Endodermal cell (in vitro differentiated cells): ENCODE data around the gene KCTD7. TPM values are rescaled to one million over a fixed set of nuclear protein-coding genes. Genes with fewer than 3 reads are reported as not detected.
"Not testable (repeated sequence)": the region's sequence is repeated elsewhere in the genome, so short reads cannot be mapped to it uniquely, and the experiment has no call there.

Source experiments
- DNase-seq: peaks from one replicate; pipeline ENCODE4 v3.0.0-alpha.2; 2017
- H3K27ac ChIP-seq: 2 replicates; pipeline ENCODE4 v1.5.1; 2013; ENCODE audit warnings: mild to moderate bottlenecking, low read depth, low read length, moderate library complexity
- H3K27me3 ChIP-seq: 2 replicates; pipeline ENCODE4 v1.6.1; 2013; ENCODE audit warnings: mild to moderate bottlenecking, low read length, moderate library complexity; ENCODE audit not compliant: insufficient read depth, control insufficient read depth, poor library complexity, severe bottlenecking
- H3K36me3 ChIP-seq: 2 replicates; pipeline ENCODE4 v1.7.0; 2013; ENCODE audit warnings: mild to moderate bottlenecking, low read length, moderate library complexity; ENCODE audit not compliant: control insufficient read depth, insufficient read depth
- H3K4me1 ChIP-seq: one replicate; pipeline ENCODE4 v1.7.0; 2013; ENCODE audit warnings: low read length; ENCODE audit not compliant: control insufficient read depth, insufficient read depth
- H3K4me3 ChIP-seq: 2 replicates; pipeline ENCODE4 v1.5.1; 2013; ENCODE audit warnings: mild to moderate bottlenecking, low read length, moderate library complexity
- H3K9ac ChIP-seq: 2 replicates; pipeline ENCODE4 v1.6.1; 2013; ENCODE audit warnings: mild to moderate bottlenecking, low read length, moderate library complexity; ENCODE audit not compliant: poor library complexity, severe bottlenecking; ENCODE audit errors: extremely low read depth
- H3K9me3 ChIP-seq: 2 replicates; pipeline ENCODE4 v1.6.1; 2013; ENCODE audit warnings: mild to moderate bottlenecking, low read length, moderate library complexity; ENCODE audit not compliant: control insufficient read depth
- H3K27ac Mint-ChIP-seq: 2 replicates; pipeline ENCODE4 v1.8.0; 2020; ENCODE audit warnings: mixed read lengths
- H3K27me3 Mint-ChIP-seq: 2 replicates; pipeline ENCODE4 v1.8.0; 2021; ENCODE audit warnings: mild to moderate bottlenecking, mixed read lengths; ENCODE audit not compliant: insufficient read depth
- H3K36me3 Mint-ChIP-seq: 2 replicates; pipeline ENCODE4 v1.8.0; 2020; ENCODE audit warnings: low read depth, mixed read lengths
- H3K4me1 Mint-ChIP-seq: 2 replicates; pipeline ENCODE4 v1.8.0; 2020; ENCODE audit warnings: mixed read lengths
- H3K4me3 Mint-ChIP-seq: 2 replicates; pipeline ENCODE4 v1.8.0; 2020; ENCODE audit warnings: mild to moderate bottlenecking, moderate library complexity, mixed read lengths
- H3K9me3 Mint-ChIP-seq: 2 replicates; pipeline ENCODE4 v1.8.0; 2020; ENCODE audit warnings: mild to moderate bottlenecking, mixed read lengths
- CTCF ChIP-seq: fragments of 200-600 bp; sonication (generic); conservative IDR thresholded peaks from 2 replicates; pipeline ENCODE4 v1.5.0; 2021; ENCODE audit warnings: antibody characterized with exemption, mild to moderate bottlenecking
- WGBS, 2 experiments: methylation state at CpG; one replicate each; pipeline versions ENCODE4 v1.1.5 to v1.1.7; 2013; ENCODE audit warnings: missing lambda C conversion rate in 2 of 2, mixed read lengths in 1 of 2; ENCODE audit not compliant: insufficient coverage in 1 of 2, insufficient read length in 1 of 2; 5-methylcytosine and 5-hydroxymethylcytosine counted together
- total RNA-seq, 2 donors: library from RNA; stranded (reverse); fragmentation: NEBNext Ultra II Directional in 1 of 2; extraction: Animal tissue kit (Norgen Biotek cat#: 25700) in 1 of 2; gene quantifications; 2 replicates in 1 of 2; 3 replicates in 1 of 2; pipeline ENCODE4 v1.2.1, GENCODE V29; 2021

KCTD7 gene
- total RNA-seq, 2 donors from 2014 or later: 13.1 to 15.6 TPM

DNA sequence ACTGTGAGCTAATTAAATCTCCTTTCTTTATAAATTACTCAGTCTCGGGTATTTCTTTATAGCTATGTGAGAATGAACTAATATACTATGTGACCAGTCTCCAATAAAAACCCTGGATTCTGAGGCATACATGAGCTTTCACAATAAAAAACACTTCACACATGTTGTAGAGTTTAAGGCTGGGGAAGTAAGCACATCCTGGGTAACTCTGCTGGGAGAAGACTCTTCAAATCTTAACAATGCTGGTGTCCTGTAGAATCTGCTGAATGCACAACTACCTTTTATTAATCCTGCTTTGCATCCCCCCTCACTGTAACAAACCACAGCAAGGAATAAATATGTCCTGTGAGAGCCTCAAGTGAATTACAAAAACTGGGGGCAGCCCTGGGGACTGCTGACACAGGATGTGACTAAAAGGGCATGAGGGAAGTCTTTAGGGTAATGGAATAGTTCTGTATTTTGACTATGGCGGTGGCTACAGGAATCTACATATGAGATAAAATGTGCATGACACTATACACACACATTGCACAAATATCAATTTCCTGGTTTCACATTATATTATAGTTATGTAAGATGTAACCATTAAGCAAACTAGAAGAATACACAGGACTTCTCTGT, 45.1 kb upstream of the KCTD7 start:
- H3K4me1 ChIP-seq: no peaks in the 10 kb centered on the region
- H3K27ac ChIP-seq: no peak overlapping the region
- no peaks in the 10 kb centered on the region for H3K27me3 ChIP-seq
- Mint-ChIP-seq H3K36me3 (peaks cover 59% of the 10 kb centered on the region), H3K4me3 (no peak overlapping the region), H3K9me3 (no peaks in the 10 kb centered on the region), H3K4me1 (peaks cover 1% of the 10 kb centered on the region), H3K27me3 (no peaks in the 10 kb centered on the region), H3K27ac (no peak overlapping the region)
- no peaks in the 10 kb centered on the region for H3K9me3 ChIP-seq
- H3K36me3 ChIP-seq: peaks cover 60% of the 10 kb centered on the region
- no peak for DNase-seq
- WGBS, 2 experiments: no CpG with 5 or more reads among the region's 2 CpGs
- no peak overlapping the region for H3K9ac ChIP-seq
- H3K4me3 ChIP-seq: no peak overlapping the region
- no peak for TF ChIP-seq CTCF

DNA sequence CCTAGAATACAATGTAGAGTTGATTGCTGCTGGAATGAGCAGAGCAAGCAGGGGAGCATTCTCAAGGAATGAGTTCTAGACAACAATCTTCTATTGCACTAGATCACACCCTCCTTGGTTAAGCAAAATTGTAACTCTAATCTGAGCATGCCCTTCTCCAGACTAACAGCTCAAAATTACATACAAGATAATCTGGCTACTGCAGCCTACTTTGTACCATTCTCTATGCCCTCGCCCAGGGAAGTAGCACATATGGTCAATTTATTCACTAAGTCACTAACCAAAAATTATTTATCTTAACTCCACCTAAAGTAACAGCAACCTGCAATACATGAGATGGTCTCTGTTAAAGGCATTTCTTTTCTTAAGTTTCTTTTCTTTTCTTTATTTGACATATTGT, 42.5 kb upstream of the KCTD7 start:
- H3K4me3 Mint-ChIP-seq: no peak overlapping the region
- Histone ChIP-seq H3K9ac (no peak overlapping the region), H3K27me3 (no peaks in the 10 kb centered on the region), H3K36me3 (peaks cover 55% of the 10 kb centered on the region), H3K4me3 (no peak overlapping the region), H3K9me3 (no peaks in the 10 kb centered on the region), H3K4me1 (no peaks in the 10 kb centered on the region), H3K27ac (no peak overlapping the region)
- TF ChIP-seq CTCF: no peak
- WGBS, 2 experiments: 95 to 100% methylated on average over 1 of the region's 1 CpG
- H3K4me1 Mint-ChIP-seq: peaks cover 9% of the 10 kb centered on the region
- no peak for DNase-seq
- H3K36me3 Mint-ChIP-seq: peaks cover 59% of the 10 kb centered on the region
- no peaks in the 10 kb centered on the region for H3K9me3 Mint-ChIP-seq
- H3K27me3 Mint-ChIP-seq: no peaks in the 10 kb centered on the region
- H3K27ac Mint-ChIP-seq: peak overlapping the region; percentile 44

DNA sequence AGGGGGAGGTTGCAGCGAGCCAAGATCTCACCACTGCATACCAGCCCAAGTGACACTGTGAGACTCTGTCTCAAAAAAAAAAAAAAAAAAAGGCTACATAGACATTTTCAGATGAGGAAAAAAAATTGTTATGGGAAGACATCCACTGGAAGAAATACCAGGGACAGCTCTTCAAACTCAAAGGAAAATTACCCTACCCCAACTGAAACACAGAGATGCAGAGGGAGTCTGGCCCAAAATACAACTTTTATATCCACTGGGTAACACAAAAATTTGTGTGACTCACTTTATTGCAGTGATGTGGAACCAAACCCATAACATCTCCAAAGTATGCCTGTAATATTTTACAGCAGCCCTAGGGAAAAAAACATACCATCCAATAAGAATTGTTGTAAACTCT, 40.5 kb upstream of the KCTD7 start:
- not testable (repeated sequence) for H3K4me3 Mint-ChIP-seq, H3K9ac ChIP-seq, DNase-seq, H3K27me3 Mint-ChIP-seq, H3K27ac ChIP-seq, H3K27ac Mint-ChIP-seq, H3K9me3 Mint-ChIP-seq, H3K4me1 ChIP-seq, H3K9me3 ChIP-seq, H3K4me3 ChIP-seq, H3K27me3 ChIP-seq
- WGBS, 2 experiments: 83% methylated on average over 1 of the region's 1 CpG; no CpG with 5 or more reads in 1 of the 2 experiments
- Mint-ChIP-seq H3K36me3 (peaks cover 40% of the 10 kb centered on the region), H3K4me1 (peaks cover 16% of the 10 kb centered on the region)
- H3K36me3 ChIP-seq: peaks cover 35% of the 10 kb centered on the region

DNA sequence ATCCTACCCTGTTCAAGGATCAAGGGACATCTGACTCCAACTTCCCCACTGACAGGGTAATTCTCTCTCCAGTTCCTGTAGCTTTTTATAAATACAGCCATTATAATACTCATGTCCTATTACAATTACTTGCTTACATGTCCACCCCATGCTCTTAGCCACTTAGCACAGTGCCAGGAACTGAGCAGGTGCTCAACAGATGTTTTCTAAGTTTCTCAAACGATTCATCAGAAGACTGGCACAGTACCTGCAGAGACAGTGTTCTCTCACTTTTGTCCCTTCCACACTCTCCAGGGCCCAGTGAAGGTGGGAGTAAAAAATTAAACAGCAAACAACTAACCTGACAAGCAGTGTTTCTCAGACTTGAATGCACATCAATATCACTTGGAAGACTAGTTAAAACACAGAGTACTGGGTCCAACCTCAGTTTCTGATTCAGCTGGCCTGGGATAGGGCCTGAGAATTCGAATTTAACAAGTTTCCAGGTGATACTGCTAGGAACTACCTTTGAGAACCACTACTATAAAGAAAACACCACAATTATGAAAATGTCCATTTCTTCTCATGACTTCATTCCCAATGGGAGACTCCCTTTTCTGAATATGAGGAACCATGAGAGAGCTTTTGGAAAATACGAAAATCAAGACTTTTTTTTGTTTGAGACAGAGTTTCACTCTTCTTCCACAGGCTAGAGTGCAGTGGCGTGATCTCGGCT, 39.7 kb upstream of the KCTD7 start:
- peaks cover 12% of the 10 kb centered on the region for H3K9me3 ChIP-seq
- H3K4me1 Mint-ChIP-seq: peaks cover 17% of the 10 kb centered on the region
- H3K27me3 ChIP-seq, H3K27me3 Mint-ChIP-seq, H3K4me3 ChIP-seq, H3K27ac ChIP-seq, H3K9ac ChIP-seq, H3K4me1 ChIP-seq, DNase-seq: not testable (repeated sequence)
- peaks cover 15% of the 10 kb centered on the region for H3K9me3 Mint-ChIP-seq
- H3K4me3 Mint-ChIP-seq: peak overlapping the region; percentile 89
- peak overlapping the region; percentile 49 for H3K27ac Mint-ChIP-seq
- 86 to 95% methylated on average over 5 of the region's 5 CpGs for WGBS, 2 experiments
- peaks cover 34% of the 10 kb centered on the region for H3K36me3 Mint-ChIP-seq
- peaks cover 27% of the 10 kb centered on the region for H3K36me3 ChIP-seq

DNA sequence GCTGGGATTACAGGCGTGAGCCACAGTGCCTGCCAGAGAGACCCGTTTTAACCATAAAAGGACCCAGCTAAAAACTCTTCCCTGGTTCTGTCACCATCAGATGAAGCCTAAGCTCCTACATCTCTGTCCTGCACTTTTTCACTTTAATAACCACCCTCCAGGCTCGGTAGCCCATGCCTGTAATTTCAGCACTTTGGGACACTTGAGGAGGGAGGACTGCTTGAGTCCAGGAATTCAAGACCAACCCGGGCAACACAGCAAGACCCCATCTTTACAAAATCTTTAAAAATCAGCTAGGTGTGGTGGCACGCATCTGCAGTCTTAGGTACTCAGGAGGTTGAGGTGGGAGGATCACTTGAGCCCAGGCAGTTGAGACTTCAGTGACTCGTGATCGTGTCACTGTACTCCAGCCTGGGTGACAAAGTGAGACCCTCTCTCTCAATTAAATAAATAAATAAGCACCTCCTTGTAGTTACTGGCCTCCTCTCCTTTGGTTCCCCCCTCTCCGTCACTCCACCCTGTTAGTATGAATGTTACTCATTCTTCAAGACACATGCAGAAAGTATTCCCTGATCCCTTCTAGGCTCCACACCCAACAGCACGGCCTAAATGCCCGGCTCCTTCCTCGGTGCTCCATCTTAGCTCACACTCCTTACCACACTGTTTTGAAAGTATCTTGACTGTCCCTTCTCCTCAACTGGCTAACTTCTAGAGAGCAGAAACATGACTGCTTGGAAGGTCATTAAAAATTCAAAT, 38.2 kb upstream of the KCTD7 start:
- DNase-seq, H3K27ac ChIP-seq, H3K4me1 ChIP-seq, H3K27me3 Mint-ChIP-seq, H3K27me3 ChIP-seq: not testable (repeated sequence)
- peaks cover 26% of the 10 kb centered on the region for H3K9me3 ChIP-seq
- 75 to 82% methylated on average over 6 to 11 of the region's 11 CpGs for WGBS, 2 experiments
- Mint-ChIP-seq H3K9me3 (peaks cover 29% of the 10 kb centered on the region), H3K27ac (peak overlapping the region; percentile 99), H3K4me3 (peak overlapping the region; percentile 89), H3K36me3 (peaks cover 37% of the 10 kb centered on the region), H3K4me1 (peaks cover 17% of the 10 kb centered on the region)
- H3K36me3 ChIP-seq: peaks cover 14% of the 10 kb centered on the region
- peak overlapping the region; percentile 89 for H3K4me3 ChIP-seq
- peak overlapping the region; percentile 98 for H3K9ac ChIP-seq
